ENCODE measurements around the gene CAD. TPM values are rescaled to one million over a fixed set of nuclear protein-coding genes. Genes with fewer than 3 reads are reported as not detected.

Gene CAD
- total RNA-seq, 1 experiment from 2014 or later, result 130 TPM

GRCh38 chr2:27245116-27245515 is 27.9 kb downstream of the CAD start:
- WGBS (ENCODE audit: extremely low coverage, insufficient read length, low lambda C conversion rate), result no CpG with 5 or more reads among the region's 10 CpGs
- Histone ChIP-seq H4K5ac (ENCODE audit: insufficient read length, low read depth, low read length) (no peak overlapping the region), H4K20me1 (ENCODE audit: control insufficient read depth, insufficient read depth, insufficient read length) (no peaks in the 10 kb centered on the region), H3K79me2 (ENCODE audit: insufficient read depth, low read length) (no peaks in the 10 kb centered on the region), H2BK20ac (ENCODE audit: low read depth, low read length, poor library complexity, severe bottlenecking) (no peak overlapping the region), H3K23me2 (ENCODE audit: insufficient read length, low read depth, low read length, poor library complexity, severe bottlenecking) (no peaks in the 10 kb centered on the region), H3K9me3 (ENCODE audit: control insufficient read depth, low read depth, low read length) (no peaks in the 10 kb centered on the region), H3K27me3 (ENCODE audit: insufficient read depth, low read length) (no peaks in the 10 kb centered on the region), H3K14ac (ENCODE audit: insufficient read depth, low read length) (no peak overlapping the region), H4K91ac (ENCODE audit: insufficient read length, low read depth, low read length) (no peak overlapping the region), H2AFZ (ENCODE audit: low read length) (no peak overlapping the region), H3K4me1 (ENCODE audit: insufficient read depth, low read length) (no peaks in the 10 kb centered on the region), H3T11ph (ENCODE audit: low read length) (no peak overlapping the region), H2AK5ac (ENCODE audit: insufficient read length, low read length) (no peak overlapping the region), H2BK12ac (ENCODE audit: insufficient read length, low read depth, low read length) (no peak overlapping the region), H3K4me2 (ENCODE audit: insufficient read depth, insufficient read length, low read length) (no peak overlapping the region), H3K56ac (ENCODE audit: insufficient read length, low read depth, low read length) (no peak overlapping the region), H2BK15ac (ENCODE audit: low read depth, low read length) (no peak overlapping the region), H2BK5ac (ENCODE audit: insufficient read length, low read length) (no peak overlapping the region), H3K4ac (ENCODE audit: low read depth, low read length) (no peak overlapping the region), H3K18ac (ENCODE audit: insufficient read length, low read depth, low read length) (no peak overlapping the region), H2BK120ac (ENCODE audit: low read depth, low read length, poor library complexity, severe bottlenecking) (no peak overlapping the region), H3K9ac (ENCODE audit: extremely low read depth, insufficient read length, low read length) (no peak overlapping the region), H3K27ac (ENCODE audit: insufficient read length, low read depth, low read length) (no peak overlapping the region), H4K8ac (replicated peaks; ENCODE audit: insufficient read length, low read depth, low read length) (no peak overlapping the region), H3K79me1 (ENCODE audit: insufficient read depth, low read depth, low read length, poor library complexity, severe bottlenecking) (no peaks in the 10 kb centered on the region), H3K23ac (ENCODE audit: insufficient read length, low read depth, low read length) (no peak overlapping the region)
- Mint-ChIP-seq H3K4me1 (no peaks in the 10 kb centered on the region), H3K27ac (peak overlapping the region in 1 of 3 experiments; percentile 81; a peak in 3 of 7 replicates), H3K27me3 (ENCODE audit: low read depth) (peaks cover 14% of the 10 kb centered on the region), H3K36me3 (ENCODE audit: insufficient read depth in 1 of 3, low read depth in 3 of 3) (peaks cover 27 to 51% (median 43%) of the 10 kb centered on the region in 3 experiments), H3K4me3 (no peak overlapping the region), H3K9me3 (no peaks in the 10 kb centered on the region)
- no peak for TF ChIP-seq CTCF (conservative IDR thresholded peaks at IDR 0.05)
- DNase-seq, result no peak

Data from H9 (cell line).